PC-9 (cell line): ENCODE data around the gene ITGA4. TPM values are rescaled to one million over a fixed set of nuclear protein-coding genes. Genes with fewer than 3 reads are reported as not detected.

ENCODE experiments used
- BruUV-seq: library from RNA; stranded (reverse); fragments of 400-500 nt; replicated peaks from 2 replicates; lab custom pipeline; 2021; lab: Mats Ljungman, UMichigan
- CTCF ChIA-PET: fragments of 300-600 bp; sonication (Branson Sonifier 250); formaldehyde crosslinking; loops from one replicate; lab custom pipeline; 2022; ENCODE audit warnings: antibody characterized with exemption; lab: Charles Lee
- POLR2A ChIA-PET: fragments of 300-600 bp; sonication (Branson Sonifier 250); formaldehyde crosslinking; loops from one replicate; lab custom pipeline; 2022; ENCODE audit warnings: antibody characterized with exemption; ENCODE audit not compliant: unreplicated experiment; lab: Charles Lee
- DNase-seq, 2 experiments: peaks; one replicate each; pipeline versions ENCODE4 v3.0.0 to v3.0.0-alpha.2; 2015 to 2022; ENCODE audit warnings: mixed read lengths in 1 of 2
- H2AFZ ChIP-seq: fragments of 200-600 bp; sonication (generic); 2 replicates; pipeline ENCODE4 v1.8.1; 2017; ENCODE audit warnings: antibody characterized with exemption
- H3F3A ChIP-seq: fragments of 200-600 bp; sonication (generic); 2 replicates; pipeline ENCODE4 v1.8.1; 2017; ENCODE audit warnings: antibody characterized with exemption, mild to moderate bottlenecking, low read depth; ENCODE audit not compliant: insufficient read depth
- H3K27ac ChIP-seq: fragments of 200-600 bp; sonication (generic); 2 replicates; pipeline ENCODE4 v1.6.1; 2016; ENCODE audit warnings: mixed run types
- H3K27me3 ChIP-seq: fragments of 200-600 bp; sonication (generic); 2 replicates; pipeline ENCODE4 v1.6.1; 2016; ENCODE audit warnings: low read depth, mixed run types; ENCODE audit not compliant: insufficient read depth
- H3K36me3 ChIP-seq: fragments of 200-600 bp; sonication (generic); 2 replicates; pipeline ENCODE4 v1.6.1; 2016; ENCODE audit warnings: low read depth, mixed run types
- H3K4me1 ChIP-seq: fragments of 200-600 bp; sonication (generic); replicated peaks from 2 replicates; pipeline ENCODE4 v1.6.1; 2016; ENCODE audit warnings: mixed run types; ENCODE audit not compliant: insufficient read depth
- H3K4me2 ChIP-seq: fragments of 200-600 bp; sonication (generic); 2 replicates; pipeline ENCODE4 v1.6.1; 2017; ENCODE audit warnings: mixed run types
- H3K4me3 ChIP-seq: fragments of 200-600 bp; sonication (generic); 2 replicates; pipeline ENCODE4 v1.6.1; 2016; ENCODE audit warnings: mixed run types
- H3K79me2 ChIP-seq: fragments of 200-600 bp; sonication (generic); 2 replicates; pipeline ENCODE4 v1.6.1; 2017; ENCODE audit warnings: low read depth, mixed run types
- H3K9me2 ChIP-seq: fragments of 200-600 bp; sonication (generic); 2 replicates; pipeline ENCODE4 v1.8.1; 2017; ENCODE audit warnings: mild to moderate bottlenecking; ENCODE audit not compliant: insufficient read depth
- H3K9me3 ChIP-seq: fragments of 200-600 bp; sonication (generic); 2 replicates; pipeline ENCODE4 v1.8.1; 2016; ENCODE audit warnings: low read depth; ENCODE audit not compliant: insufficient read depth
- H4K20me1 ChIP-seq: fragments of 200-600 bp; sonication (generic); 2 replicates; pipeline ENCODE4 v1.8.1; 2017; ENCODE audit not compliant: insufficient read depth
- EZH2 ChIP-seq: fragments of 200-600 bp; sonication (generic); IDR thresholded peaks from 2 replicates; pipeline ENCODE4 v1.8.0; 2017; ENCODE audit warnings: antibody characterized with exemption, low read depth
- intact Hi-C: fragments of 100-400 bp; cut with micrococcal nuclease; formaldehyde crosslinking; loops from one replicate; pipeline ENCODE4 v1.10.0; 2022; ENCODE audit not compliant: unreplicated experiment
- total RNA-seq: library from RNA; stranded (reverse); gene quantifications from 2 replicates; pipeline ENCODE4 v1.2.3, GENCODE V29; 2021
- TF ChIP-seq, protein P1 (sequence below): fragments of 200-600 bp; sonication (generic); conservative IDR thresholded peaks from 2 replicates; pipeline ENCODE4 v1.6.1; 2017; ENCODE audit warnings: mixed run types, antibody characterized with exemption, mild to moderate bottlenecking, moderate library complexity

ITGA4 gene
- total RNA-seq, 1 experiment from 2014 or later, result 0.35 TPM

DNA sequence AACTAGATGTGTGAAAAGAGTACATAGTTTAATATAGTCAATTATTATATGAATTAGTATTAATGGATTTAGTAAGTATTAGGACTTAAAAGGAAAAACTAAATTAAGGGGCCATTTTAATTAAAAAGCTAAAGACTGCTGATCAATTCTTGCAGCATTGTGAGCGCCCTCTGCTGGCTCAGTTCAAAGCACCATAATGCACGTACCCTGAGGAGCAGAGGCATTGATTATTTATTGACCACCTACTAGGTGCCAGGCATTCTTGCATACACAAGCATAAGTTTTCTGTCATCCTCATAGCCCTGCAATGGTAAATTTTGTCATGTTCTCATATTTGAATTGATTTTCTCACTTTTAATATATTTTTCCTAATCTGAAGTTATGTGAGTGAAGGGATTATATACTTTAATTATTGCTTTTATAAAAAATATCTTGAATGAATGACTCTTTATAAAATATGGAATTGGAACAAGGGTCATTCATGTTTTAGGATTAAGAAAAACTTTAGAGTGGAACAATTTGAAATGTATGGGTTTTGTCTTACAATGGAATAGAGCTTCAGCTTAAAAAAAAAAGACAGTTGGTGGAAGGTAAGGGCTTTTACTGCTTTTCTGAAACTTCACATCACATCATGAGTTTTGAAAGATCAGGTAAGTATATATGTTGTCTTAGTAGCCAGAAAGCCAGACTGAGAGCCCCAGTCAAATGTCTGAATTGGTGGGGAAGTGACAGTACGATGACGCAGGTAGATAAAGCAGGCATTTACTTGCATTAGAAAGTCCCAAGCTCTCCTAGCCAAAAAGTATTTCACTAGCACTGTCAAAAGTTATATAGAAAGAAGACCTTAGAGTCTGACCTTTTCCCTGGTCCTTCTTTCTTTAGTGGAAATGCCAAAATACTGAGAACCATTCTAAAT is 9.7 kb downstream of the ITGA4 start:
- intact Hi-C loops, result loop anchor here (1.0 to 10.0 kb wide), 5 partner anchors 248 to 1342 kb away; no protein-coding TSS in a partner anchor
- no peaks in the 10 kb centered on the region for H3K27me3 ChIP-seq
- H2AFZ ChIP-seq, result no peak overlapping the region
- H3K4me3 ChIP-seq, result no peak overlapping the region
- ChIA-PET CTCF (interaction anchor here (0.6 to 2.1 kb wide), 6 partner anchors 39 to 1500 kb away, joined by 3 to 19 read pairs (median 4); no protein-coding TSS in a partner anchor), POLR2A (no interaction called here)
- DNase-seq, result peak in 1 of 2 experiments; percentile 58
- H3K4me2 ChIP-seq, result no peak overlapping the region
- H3K27ac ChIP-seq, result no peak overlapping the region
- no peaks in the 10 kb centered on the region for H3K36me3 ChIP-seq
- H3K9me2 ChIP-seq, result no peaks in the 10 kb centered on the region
- H4K20me1 ChIP-seq, result no peaks in the 10 kb centered on the region
- H3F3A ChIP-seq, result no peaks in the 10 kb centered on the region
- no peaks in the 10 kb centered on the region for H3K4me1 ChIP-seq
- TF ChIP-seq, protein P1, sequence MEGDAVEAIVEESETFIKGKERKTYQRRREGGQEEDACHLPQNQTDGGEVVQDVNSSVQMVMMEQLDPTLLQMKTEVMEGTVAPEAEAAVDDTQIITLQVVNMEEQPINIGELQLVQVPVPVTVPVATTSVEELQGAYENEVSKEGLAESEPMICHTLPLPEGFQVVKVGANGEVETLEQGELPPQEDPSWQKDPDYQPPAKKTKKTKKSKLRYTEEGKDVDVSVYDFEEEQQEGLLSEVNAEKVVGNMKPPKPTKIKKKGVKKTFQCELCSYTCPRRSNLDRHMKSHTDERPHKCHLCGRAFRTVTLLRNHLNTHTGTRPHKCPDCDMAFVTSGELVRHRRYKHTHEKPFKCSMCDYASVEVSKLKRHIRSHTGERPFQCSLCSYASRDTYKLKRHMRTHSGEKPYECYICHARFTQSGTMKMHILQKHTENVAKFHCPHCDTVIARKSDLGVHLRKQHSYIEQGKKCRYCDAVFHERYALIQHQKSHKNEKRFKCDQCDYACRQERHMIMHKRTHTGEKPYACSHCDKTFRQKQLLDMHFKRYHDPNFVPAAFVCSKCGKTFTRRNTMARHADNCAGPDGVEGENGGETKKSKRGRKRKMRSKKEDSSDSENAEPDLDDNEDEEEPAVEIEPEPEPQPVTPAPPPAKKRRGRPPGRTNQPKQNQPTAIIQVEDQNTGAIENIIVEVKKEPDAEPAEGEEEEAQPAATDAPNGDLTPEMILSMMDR, result peak; percentile 99
- no peak for TF ChIP-seq EZH2
- BruUV-seq, result no TSS peak
- no peaks in the 10 kb centered on the region for H3K79me2 ChIP-seq
- no peaks in the 10 kb centered on the region for H3K9me3 ChIP-seq

DNA sequence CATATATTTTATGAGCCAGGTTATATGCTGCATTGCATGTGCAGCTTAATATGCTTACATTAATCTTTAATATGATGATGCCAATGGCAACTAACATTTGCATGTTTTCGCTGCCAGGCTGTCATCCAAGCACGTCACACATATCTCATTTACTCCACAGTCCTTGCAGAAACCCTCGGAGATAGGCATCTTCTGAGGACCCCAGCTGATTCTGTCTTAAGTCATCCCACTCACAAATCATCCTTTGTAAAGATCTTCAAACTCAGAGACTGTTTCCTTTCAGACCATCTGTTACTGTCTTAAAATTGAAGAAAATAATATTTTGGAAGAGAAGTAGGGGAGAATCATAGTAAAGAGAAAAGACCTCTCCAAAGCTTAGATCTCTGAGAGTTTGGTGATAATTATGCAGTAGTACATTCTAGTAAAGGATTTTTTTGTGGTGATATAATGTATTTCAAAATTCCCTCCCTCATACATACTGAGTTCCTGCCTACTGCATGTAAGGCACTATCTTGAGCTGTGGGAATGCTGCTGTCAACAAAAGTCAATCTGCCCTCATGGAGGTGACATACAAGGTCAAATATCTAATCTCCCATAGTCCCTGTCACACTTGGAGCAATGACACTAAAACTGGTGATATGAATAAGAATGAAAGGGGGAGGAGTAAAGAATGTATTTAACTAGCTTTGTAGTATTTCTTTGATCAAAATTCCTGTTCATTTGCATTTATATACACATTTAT is 11.0 kb downstream of the ITGA4 start:
- Histone ChIP-seq H3K79me2 (no peaks in the 10 kb centered on the region), H3K36me3 (no peaks in the 10 kb centered on the region), H3K27ac (no peak overlapping the region), H3K9me3 (no peaks in the 10 kb centered on the region), H3K4me2 (no peak overlapping the region), H3K9me2 (no peaks in the 10 kb centered on the region), H3K4me3 (no peak overlapping the region), H2AFZ (0 out of 2 replicates have a peak overlapping the region, but pooled peaks have one; percentile 2), H3K4me1 (no peaks in the 10 kb centered on the region), H3K27me3 (no peaks in the 10 kb centered on the region), H3F3A (no peaks in the 10 kb centered on the region), H4K20me1 (no peaks in the 10 kb centered on the region)
- no peak for DNase-seq
- ChIA-PET POLR2A (no interaction called here), CTCF (interaction anchor here (0.7 to 0.8 kb wide), 2 partner anchors 37 to 1342 kb away, joined by 3 to 4 read pairs; no protein-coding TSS in a partner anchor)
- intact Hi-C loops, result loop anchor here (5.0 to 10.0 kb wide), 2 partner anchors 247 to 1226 kb away; no protein-coding TSS in a partner anchor
- no TSS peak for BruUV-seq
- TF ChIP-seq, protein P1, result no peak
- TF ChIP-seq EZH2, result no peak

DNA sequence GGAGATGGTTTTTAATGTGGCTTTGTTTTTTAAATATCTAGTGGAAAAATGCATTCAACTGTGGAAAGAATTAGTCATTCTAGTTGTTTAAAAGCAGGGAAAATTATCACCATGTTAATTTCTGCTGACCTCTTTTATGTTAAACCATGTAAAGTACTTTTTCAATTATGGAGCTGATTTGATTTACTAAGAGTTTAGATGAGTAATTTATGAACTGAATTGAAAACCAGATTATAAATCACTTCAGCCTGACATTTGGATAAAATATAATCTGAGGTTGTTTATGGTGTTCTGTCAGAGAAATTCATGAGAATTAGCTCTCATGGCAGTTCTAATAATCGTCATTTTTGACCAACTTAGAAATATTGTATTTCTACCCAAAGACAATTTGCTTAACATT is 11.6 kb downstream of the ITGA4 start:
- intact Hi-C loops, result loop anchor here (5.0 to 10.0 kb wide), 2 partner anchors 246 to 1227 kb away; no protein-coding TSS in a partner anchor

More for the DNA sequence above, 11.6 kb downstream of the ITGA4 start:
- no peak overlapping the region for H2AFZ ChIP-seq
- H3K79me2 ChIP-seq, result no peaks in the 10 kb centered on the region
- TF ChIP-seq, protein P1, result no peak
- TF ChIP-seq EZH2, result no peak
- ChIA-PET CTCF (no interaction called here), POLR2A (no interaction called here)
- H3K9me2 ChIP-seq, result no peaks in the 10 kb centered on the region
- no peaks in the 10 kb centered on the region for H3F3A ChIP-seq
- H3K27ac ChIP-seq, result no peak overlapping the region
- H4K20me1 ChIP-seq, result no peaks in the 10 kb centered on the region
- no peak overlapping the region for H3K4me3 ChIP-seq
- DNase-seq, result no peak
- BruUV-seq, result no TSS peak
- no peaks in the 10 kb centered on the region for H3K9me3 ChIP-seq
- no peak overlapping the region for H3K4me2 ChIP-seq
- H3K4me1 ChIP-seq, result no peaks in the 10 kb centered on the region
- no peaks in the 10 kb centered on the region for H3K27me3 ChIP-seq
- no peaks in the 10 kb centered on the region for H3K36me3 ChIP-seq
